Measurements from ENCODE around the gene LIMCH1.
"Not testable (repeated sequence)": the region's sequence is repeated elsewhere in the genome, so short reads cannot be mapped to it uniquely, and the experiment has no call there.

The LIMCH1 gene

GRCh38 chr4:41610474-41610873, 72.5 kb downstream of the LIMCH1 start:
- DNase-seq (ENCODE audit: low read depth in 2 of 2): no peak

GRCh38 chr4:41611124-41611838, 73.3 kb downstream of the LIMCH1 start:
- no peak for DNase-seq (ENCODE audit: low read depth in 2 of 2)

- DNase-seq (ENCODE audit: low read depth in 2 of 2): no peak
These were observed 74.2 kb downstream of the LIMCH1 start for GRCh38 chr4:41611881-41612871.

GRCh38 chr4:41613386-41613785, 75.4 kb downstream of the LIMCH1 start:
- DNase-seq (ENCODE audit: low read depth in 2 of 2): no peak

- DNase-seq (ENCODE audit: low read depth in 2 of 2): no peak
These were observed 75.9 kb downstream of the LIMCH1 start for GRCh38 chr4:41613821-41614220.

- DNase-seq (ENCODE audit: low read depth in 2 of 2): no peak
These were observed 76.6 kb downstream of the LIMCH1 start for GRCh38 chr4:41614519-41614918.

- no peak for DNase-seq (ENCODE audit: low read depth in 2 of 2)
These were observed 81.2 kb downstream of the LIMCH1 start for GRCh38 chr4:41619161-41619560.

GRCh38 chr4:41620594-41621256, 82.8 kb downstream of the LIMCH1 start:
- DNase-seq (ENCODE audit: low read depth in 2 of 2): no peak

GRCh38 chr4:41622787-41623186, 84.8 kb downstream of the LIMCH1 start:
- DNase-seq (ENCODE audit: low read depth in 2 of 2): no peak

- no peak for DNase-seq (ENCODE audit: low read depth in 2 of 2)
These were observed 86.8 kb downstream of the LIMCH1 start for GRCh38 chr4:41624765-41625164.

- DNase-seq (ENCODE audit: low read depth in 2 of 2): no peak
These were observed 87.6 kb downstream of the LIMCH1 start for GRCh38 chr4:41625531-41625930.

- no peak for DNase-seq (ENCODE audit: low read depth in 2 of 2)
These were observed 91.0 kb downstream of the LIMCH1 start for GRCh38 chr4:41628936-41629335.

GRCh38 chr4:41631523-41631922, 93.6 kb downstream of the LIMCH1 start:
- no peak for DNase-seq (ENCODE audit: low read depth in 2 of 2)

- no peak for DNase-seq (ENCODE audit: low read depth in 2 of 2)
These were observed 94.6 kb downstream of the LIMCH1 start for GRCh38 chr4:41632481-41633073.

- no peak for DNase-seq (ENCODE audit: low read depth in 2 of 2)
These were observed 95.4 kb downstream of the LIMCH1 start for GRCh38 chr4:41633321-41633720.

GRCh38 chr4:41635441-41635840, 97.5 kb downstream of the LIMCH1 start:
- DNase-seq (ENCODE audit: low read depth in 2 of 2): no peak

- DNase-seq (ENCODE audit: low read depth in 2 of 2): no peak
These were observed 100.2 kb downstream of the LIMCH1 start for GRCh38 chr4:41638203-41638602.

- no peak for DNase-seq (ENCODE audit: low read depth in 2 of 2)
These were observed 100.9 kb downstream of the LIMCH1 start for GRCh38 chr4:41638866-41639265.

- no peak for DNase-seq (ENCODE audit: low read depth in 2 of 2)
These were observed 101.3 kb downstream of the LIMCH1 start for GRCh38 chr4:41639291-41639690.

GRCh38 chr4:41640906-41641305, 102.9 kb downstream of the LIMCH1 start:
- no peak for DNase-seq (ENCODE audit: low read depth in 2 of 2)

- not testable (repeated sequence) for DNase-seq (ENCODE audit: low read depth in 2 of 2)
These were observed 104.8 kb downstream of the LIMCH1 start for GRCh38 chr4:41642746-41643145.

GRCh38 chr4:41643331-41643730, 105.4 kb downstream of the LIMCH1 start:
- DNase-seq (ENCODE audit: low read depth in 2 of 2): no peak

All from stimulated activated CD8-positive, alpha-beta memory T cell treated with anti-CD3 and anti-CD28 coated beads, Interleukin-7, amount 100 ng/mL, for 4 hours (primary cell).